CD4-positive, alpha-beta memory T cell (primary cell): ENCODE results near the gene RIBC2. TPM values are rescaled to one million over a fixed set of nuclear protein-coding genes. Genes with fewer than 3 reads are reported as not detected.

Source experiments
- CTCF ChIA-PET: fragments of 350-600 bp; sonication (Branson Sonifier 250); formaldehyde crosslinking; loops from one replicate; lab custom pipeline; 2021; ENCODE audit warnings: inconsistent platforms; ENCODE audit not compliant: partially characterized antibody; lab: Charles Lee
- POLR2A ChIA-PET: fragments of 350-600 bp; sonication (Branson Sonifier 250); formaldehyde crosslinking; loops from one replicate; lab custom pipeline; 2021; ENCODE audit not compliant: partially characterized antibody; lab: Charles Lee
- DNase-seq, 5 donors: peaks; one replicate each; pipeline versions ENCODE4 v3.0.0 to v3.0.0-alpha.2; 2020 to 2022; ENCODE audit warnings: mixed read lengths in 1 of 5
- H3K27ac ChIP-seq: one replicate; pipeline ENCODE4 v1.7.0; 2013; ENCODE audit warnings: low read depth, low read length
- H3K27me3 ChIP-seq: 2 replicates; pipeline ENCODE4 v1.7.0; 2013; ENCODE audit warnings: mild to moderate bottlenecking, low read length, moderate library complexity; ENCODE audit not compliant: insufficient read depth
- H3K36me3 ChIP-seq: 2 replicates; pipeline ENCODE4 v1.7.0; 2013; ENCODE audit warnings: mild to moderate bottlenecking, low read length, moderate library complexity; ENCODE audit not compliant: insufficient read depth
- H3K4me1 ChIP-seq: 2 replicates; pipeline ENCODE4 v1.7.0; 2013; ENCODE audit warnings: mild to moderate bottlenecking, low read length, moderate library complexity; ENCODE audit not compliant: insufficient read depth
- H3K4me3 ChIP-seq, 2 donors: one replicate each; pipeline ENCODE4 v1.7.0; 2013; ENCODE audit warnings: low read length in 2 of 2, mild to moderate bottlenecking in 1 of 2
- H3K9me3 ChIP-seq, 2 donors: one replicate each; pipeline ENCODE4 v1.7.0; 2013; ENCODE audit warnings: low read length in 2 of 2, control low read depth in 1 of 2; ENCODE audit not compliant: control insufficient read depth in 1 of 2
- H3K27ac Mint-ChIP-seq, 7 donors: one replicate each; pipeline ENCODE4 v1.8.0; 2020 to 2021; ENCODE audit warnings: mixed read lengths in 7 of 7, mild to moderate bottlenecking in 6 of 7, inconsistent platforms in 3 of 7, moderate library complexity in 3 of 7
- H3K27me3 Mint-ChIP-seq, 2 donors: one replicate each; pipeline ENCODE4 v1.8.0; 2020 to 2021; ENCODE audit warnings: mixed read lengths in 2 of 2
- H3K36me3 Mint-ChIP-seq, 2 donors: one replicate each; pipeline ENCODE4 v1.8.0; 2020 to 2021; ENCODE audit warnings: mixed read lengths in 2 of 2, inconsistent platforms in 1 of 2, mild to moderate bottlenecking in 1 of 2
- H3K4me1 Mint-ChIP-seq, 4 donors: one replicate each; pipeline ENCODE4 v1.8.0; 2020 to 2021; ENCODE audit warnings: mixed read lengths in 4 of 4, mild to moderate bottlenecking in 1 of 4
- H3K4me3 Mint-ChIP-seq, 8 donors: one replicate each; pipeline ENCODE4 v1.8.0; 2020 to 2021; ENCODE audit warnings: mixed read lengths in 8 of 8, mild to moderate bottlenecking in 7 of 8, moderate library complexity in 6 of 8, inconsistent platforms in 3 of 8
- H3K9me3 Mint-ChIP-seq, 8 donors: one replicate each; pipeline ENCODE4 v1.8.0; 2020 to 2021; ENCODE audit warnings: mixed read lengths in 8 of 8, mild to moderate bottlenecking in 5 of 8, inconsistent platforms in 3 of 8, moderate library complexity in 1 of 8
- intact Hi-C: fragments of 100-400 bp; cut with micrococcal nuclease; formaldehyde crosslinking; loops from one replicate; pipeline ENCODE4 v1.15.1; 2023
- polyA plus RNA-seq, 2 donors: library from polyadenylated mRNA; unstranded; fragments of 300-500 nt; fragmentation: Illumina TruSeq; gene quantifications; one replicate each; pipeline ENCODE4 v1.2.3, GENCODE V29; 2021
- total RNA-seq, 2 experiments: library from RNA; stranded (reverse); gene quantifications; one replicate each; pipeline ENCODE4 v1.2.3, GENCODE V29; 2021

RIBC2 gene
- total and polyA plus RNA-seq, 4 experiments from 2014 or later, result 0.13 TPM; not detected in 3

- no peak for DNase-seq
- ChIA-PET POLR2A (interaction anchor here (0.6 kb wide), 1 partner anchor 17 kb away, joined by 3 read pairs; no protein-coding TSS in a partner anchor), CTCF (no interaction called here)
- Mint-ChIP-seq H3K4me3 (no peak overlapping the region), H3K9me3 (no peaks in the 10 kb centered on the region), H3K4me1 (peaks cover 4 to 7% (median 6%) of the 10 kb centered on the region in 4 donors), H3K36me3 (no peaks in the 10 kb centered on the region), H3K27ac (no peak overlapping the region), H3K27me3 (no peaks in the 10 kb centered on the region)
- Histone ChIP-seq H3K9me3 (no peaks in the 10 kb centered on the region), H3K4me1 (peaks cover 8% of the 10 kb centered on the region), H3K27me3 (no peaks in the 10 kb centered on the region), H3K4me3 (no peak overlapping the region), H3K27ac (no peak overlapping the region), H3K36me3 (no peaks in the 10 kb centered on the region)
- intact Hi-C loops, result loop anchor here (10.0 kb wide), 1 partner anchor 253 kb away; the partner anchor contains the start of gene NUP50
These were observed 4.7 kb downstream of the RIBC2 start for GRCh38 chr22:45418056-45418769.

GRCh38 chr22:45418770-45419138, 5.3 kb downstream of the RIBC2 start:
- Mint-ChIP-seq H3K27ac (peak overlapping the region in 3 of 7 donors; percentile 33 to 61 (median 47)), H3K4me3 (no peak overlapping the region), H3K27me3 (no peaks in the 10 kb centered on the region), H3K9me3 (no peaks in the 10 kb centered on the region), H3K36me3 (no peaks in the 10 kb centered on the region), H3K4me1 (peaks cover 2 to 4% (median 3%) of the 10 kb centered on the region in 4 donors)
- H3K27me3 ChIP-seq, result no peaks in the 10 kb centered on the region
- intact Hi-C loops, result loop anchor here (10.0 kb wide), 1 partner anchor 254 kb away; the partner anchor contains the start of gene NUP50
- no peaks in the 10 kb centered on the region for H3K9me3 ChIP-seq
- H3K27ac ChIP-seq, result no peak overlapping the region
- no peaks in the 10 kb centered on the region for H3K36me3 ChIP-seq
- ChIA-PET CTCF (no interaction called here), POLR2A (no interaction called here)
- no peak overlapping the region for H3K4me3 ChIP-seq
- DNase-seq, result no peak
- peaks cover 3% of the 10 kb centered on the region for H3K4me1 ChIP-seq

GRCh38 chr22:45420011-45420410, 6.5 kb downstream of the RIBC2 start:
- no peak overlapping the region for H3K27ac ChIP-seq
- H3K27ac Mint-ChIP-seq, result no peak overlapping the region
- H3K9me3 Mint-ChIP-seq, result no peaks in the 10 kb centered on the region
- H3K36me3 Mint-ChIP-seq, result no peaks in the 10 kb centered on the region
- no peaks in the 10 kb centered on the region for H3K9me3 ChIP-seq
- H3K27me3 Mint-ChIP-seq, result no peaks in the 10 kb centered on the region
- H3K4me1 ChIP-seq, result no peaks in the 10 kb centered on the region
- H3K4me3 Mint-ChIP-seq, result no peak overlapping the region
- no peak overlapping the region for H3K4me3 ChIP-seq
- POLR2A ChIA-PET, result no interaction called here
- no peaks in the 10 kb centered on the region for H3K36me3 ChIP-seq
- no peak for DNase-seq
- H3K27me3 ChIP-seq, result no peaks in the 10 kb centered on the region
- intact Hi-C loops, result no loop called here
- H3K4me1 Mint-ChIP-seq, result no peaks in the 10 kb centered on the region
- CTCF ChIA-PET, result interaction anchor here (1.1 to 1.7 kb wide), 2 partner anchors 12 to 13 kb away, joined by 3 read pairs; no protein-coding TSS in a partner anchor

GRCh38 chr22:45420539-45420938, 7.0 kb downstream of the RIBC2 start:
- H3K9me3 Mint-ChIP-seq, result no peaks in the 10 kb centered on the region
- H3K27ac Mint-ChIP-seq, result peak overlapping the region in 1 of 7 donors; percentile 31
- H3K27me3 Mint-ChIP-seq, result no peaks in the 10 kb centered on the region
- H3K4me3 ChIP-seq, result no peak overlapping the region
- H3K27me3 ChIP-seq, result no peaks in the 10 kb centered on the region
- ChIA-PET POLR2A (no interaction called here), CTCF (interaction anchor here (1.1 to 1.7 kb wide), 2 partner anchors 12 to 13 kb away, joined by 3 read pairs; no protein-coding TSS in a partner anchor)
- H3K4me1 Mint-ChIP-seq, result no peaks in the 10 kb centered on the region
- intact Hi-C loops, result no loop called here
- H3K36me3 Mint-ChIP-seq, result no peaks in the 10 kb centered on the region
- DNase-seq, result no peak
- no peak overlapping the region for H3K4me3 Mint-ChIP-seq
- H3K4me1 ChIP-seq, result no peaks in the 10 kb centered on the region
- H3K9me3 ChIP-seq, result no peaks in the 10 kb centered on the region
- H3K27ac ChIP-seq, result no peak overlapping the region
- no peaks in the 10 kb centered on the region for H3K36me3 ChIP-seq

GRCh38 chr22:45421349-45422055, 8.0 kb downstream of the RIBC2 start:
- Histone ChIP-seq H3K9me3 (no peaks in the 10 kb centered on the region), H3K4me1 (no peaks in the 10 kb centered on the region), H3K27me3 (no peaks in the 10 kb centered on the region), H3K36me3 (no peaks in the 10 kb centered on the region), H3K27ac (no peak overlapping the region), H3K4me3 (no peak overlapping the region)
- Mint-ChIP-seq H3K4me3 (no peak overlapping the region), H3K9me3 (peaks cover 0 to 4% (median 0%) of the 10 kb centered on the region in 8 donors), H3K36me3 (no peaks in the 10 kb centered on the region), H3K4me1 (no peaks in the 10 kb centered on the region), H3K27me3 (no peaks in the 10 kb centered on the region), H3K27ac (peak overlapping the region in 1 of 7 donors; percentile 42)
- CTCF ChIA-PET, result no interaction called here
- intact Hi-C loops, result no loop called here
- POLR2A ChIA-PET, result no interaction called here
- DNase-seq, result no peak

GRCh38 chr22:45422237-45422983, 8.9 kb downstream of the RIBC2 start:
- intact Hi-C loops, result no loop called here
- Mint-ChIP-seq H3K4me1 (no peaks in the 10 kb centered on the region), H3K9me3 (peaks cover 0 to 7% (median 0%) of the 10 kb centered on the region in 8 donors), H3K4me3 (no peak overlapping the region), H3K36me3 (no peaks in the 10 kb centered on the region), H3K27me3 (no peaks in the 10 kb centered on the region), H3K27ac (no peak overlapping the region)
- Histone ChIP-seq H3K4me3 (no peak overlapping the region), H3K4me1 (no peaks in the 10 kb centered on the region), H3K36me3 (no peaks in the 10 kb centered on the region), H3K27ac (no peak overlapping the region), H3K27me3 (no peaks in the 10 kb centered on the region), H3K9me3 (no peaks in the 10 kb centered on the region)
- POLR2A ChIA-PET, result no interaction called here
- CTCF ChIA-PET, result no interaction called here
- DNase-seq, result no peak

- Mint-ChIP-seq H3K9me3 (peaks cover 0 to 7% (median 0%) of the 10 kb centered on the region in 8 donors), H3K36me3 (no peaks in the 10 kb centered on the region), H3K4me1 (no peaks in the 10 kb centered on the region), H3K4me3 (no peak overlapping the region), H3K27me3 (no peaks in the 10 kb centered on the region), H3K27ac (no peak overlapping the region)
- no peaks in the 10 kb centered on the region for H3K4me1 ChIP-seq
- H3K27me3 ChIP-seq, result no peaks in the 10 kb centered on the region
- ChIA-PET CTCF (no interaction called here), POLR2A (no interaction called here)
- no peak overlapping the region for H3K27ac ChIP-seq
- no peak overlapping the region for H3K4me3 ChIP-seq
- intact Hi-C loops, result no loop called here
- no peaks in the 10 kb centered on the region for H3K9me3 ChIP-seq
- H3K36me3 ChIP-seq, result no peaks in the 10 kb centered on the region
- DNase-seq, result no peak
These were observed 10.0 kb downstream of the RIBC2 start for GRCh38 chr22:45423524-45423923.
